GM21737 (cell line): Measurements from ENCODE around the gene HIGD1C.
"Not testable (repeated sequence)": the region's sequence is repeated elsewhere in the genome, so short reads cannot be mapped to it uniquely, and the experiment has no call there.

Experiments
- ATAC-seq: cut with Tn5 transposase; IDR thresholded peaks from one replicate; pipeline ENCODE4 v1.9.1; 2021; ENCODE audit warnings: mild to moderate bottlenecking, moderate library complexity; ENCODE audit not compliant: unreplicated experiment

Gene HIGD1C

GRCh38 chr12:51013441-51013840, 61.1 kb downstream of the HIGD1C start:
- ATAC-seq, result no peak

- ATAC-seq, result not testable (repeated sequence)
These were observed 62.1 kb downstream of the HIGD1C start for GRCh38 chr12:51014467-51014866.

GRCh38 chr12:51017452-51017851, 65.1 kb downstream of the HIGD1C start:
- ATAC-seq, result no peak

GRCh38 chr12:51018956-51019355, 66.6 kb downstream of the HIGD1C start:
- ATAC-seq, result no peak

- ATAC-seq, result no peak
These were observed 67.6 kb downstream of the HIGD1C start for GRCh38 chr12:51019927-51020326.
